IMR-90 (cell line): Measurements from ENCODE around the gene KNG1. TPM values are rescaled to one million over a fixed set of nuclear protein-coding genes. Genes with fewer than 3 reads are reported as not detected.

Experiments used
- ATAC-seq: fragments of 200-7000 bp; cut with Tn5 transposase; 2 replicates; pipeline ENCODE4 v1.9.1; 2020; ENCODE audit warnings: low read depth, mild to moderate bottlenecking, moderate library complexity
- BruUV-seq: library from RNA; stranded (reverse); fragments of 400-500 nt; replicated peaks from 2 replicates; lab custom pipeline; 2021; lab: Mats Ljungman, UMichigan
- CTCF ChIA-PET: fragments of 300-600 bp; formaldehyde crosslinking; extraction: SDS; loops from one replicate; lab custom pipeline; 2021; ENCODE audit warnings: antibody characterized with exemption; lab: Yijun Ruan, JAX
- POLR2A ChIA-PET: fragments of 300-600 bp; sonication (Branson Sonifier 250); formaldehyde crosslinking; loops from one replicate; lab custom pipeline; 2022; ENCODE audit warnings: antibody characterized with exemption; ENCODE audit not compliant: unreplicated experiment; lab: Charles Lee
- DNase-seq: peaks from one replicate; pipeline ENCODE4 v3.0.0; 2013
- H2AFZ ChIP-seq: replicated peaks from 2 replicates; pipeline ENCODE3; 2013; ENCODE audit warnings: low read length, mild to moderate bottlenecking; ENCODE audit not compliant: poor library complexity
- H2AK5ac ChIP-seq: 2 replicates; pipeline ENCODE4 v1.6.1; 2013; ENCODE audit warnings: low read depth, low read length, inconsistent platforms
- H2AK9ac ChIP-seq: replicated peaks from 2 replicates; pipeline ENCODE3; 2013; ENCODE audit warnings: mild to moderate bottlenecking, low read depth, low read length, moderate library complexity; ENCODE audit not compliant: poor library complexity
- H2BK120ac ChIP-seq: 2 replicates; pipeline ENCODE4 v1.6.1; 2013; ENCODE audit warnings: low read depth, low read length, inconsistent platforms
- H2BK15ac ChIP-seq: 3 replicates; pipeline ENCODE4 v1.6.1; 2013; ENCODE audit warnings: low read depth, low read length, inconsistent platforms
- H2BK20ac ChIP-seq: 2 replicates; pipeline ENCODE4 v1.6.1; 2013; ENCODE audit warnings: low read depth, mild to moderate bottlenecking, inconsistent platforms, low read length, moderate library complexity
- H2BK5ac ChIP-seq: 2 replicates; pipeline ENCODE4 v1.6.1; 2013; ENCODE audit warnings: mild to moderate bottlenecking, low read depth, low read length, inconsistent platforms; ENCODE audit not compliant: poor library complexity, severe bottlenecking
- H3K14ac ChIP-seq: replicated peaks from 2 replicates; pipeline ENCODE4 v1.6.1; 2013; ENCODE audit warnings: low read depth, low read length, inconsistent platforms
- H3K18ac ChIP-seq: 2 replicates; pipeline ENCODE4 v1.6.1; 2013; ENCODE audit warnings: low read depth, low read length, control low read depth
- H3K23ac ChIP-seq: 2 replicates; pipeline ENCODE4 v1.6.1; 2013; ENCODE audit warnings: low read depth, low read length, inconsistent platforms
- H3K27ac ChIP-seq: 2 replicates; pipeline ENCODE4 v1.5.1; 2013; ENCODE audit warnings: mild to moderate bottlenecking, control low read depth, low read length; ENCODE audit not compliant: insufficient read depth
- H3K27me3 ChIP-seq: 2 replicates; pipeline ENCODE4 v1.6.1; 2013; ENCODE audit warnings: low read length; ENCODE audit not compliant: control insufficient read depth, insufficient read depth
- H3K36me3 ChIP-seq: 2 replicates; pipeline ENCODE4 v1.6.1; 2013; ENCODE audit warnings: low read length, mixed read lengths; ENCODE audit not compliant: control insufficient read depth, insufficient read depth
- H3K4ac ChIP-seq: 2 replicates; pipeline ENCODE4 v1.6.1; 2013; ENCODE audit warnings: low read depth, low read length, inconsistent platforms
- H3K4me1 ChIP-seq: 2 replicates; pipeline ENCODE4 v1.6.1; 2013; ENCODE audit warnings: low read length, mixed read lengths; ENCODE audit not compliant: control insufficient read depth, insufficient read depth
- H3K4me2 ChIP-seq: 2 replicates; pipeline ENCODE4 v1.6.1; 2013; ENCODE audit warnings: low read depth, mild to moderate bottlenecking, control low read depth, low read length, moderate library complexity
- H3K4me3 ChIP-seq: 2 replicates; pipeline ENCODE4 v1.5.1; 2013; ENCODE audit warnings: low read depth, mild to moderate bottlenecking, control low read depth, low read length, moderate library complexity; ENCODE audit not compliant: insufficient read depth
- H3K56ac ChIP-seq: 2 replicates; pipeline ENCODE4 v1.6.1; 2013; ENCODE audit warnings: low read length, inconsistent platforms; ENCODE audit not compliant: insufficient read depth; ENCODE audit errors: extremely low read depth
- H3K79me1 ChIP-seq, 2 experiments: 2 replicates each; pipeline ENCODE4 v1.6.1; 2013; ENCODE audit warnings: low read length in 2 of 2, inconsistent platforms in 1 of 2, low read depth in 1 of 2
- H3K9ac ChIP-seq: 2 replicates; pipeline ENCODE4 v1.6.1; 2013; ENCODE audit warnings: low read depth, low read length, control low read depth
- H3K9me1 ChIP-seq: 2 replicates; pipeline ENCODE4 v1.6.1; 2013; ENCODE audit warnings: low read length, inconsistent platforms; ENCODE audit not compliant: insufficient read depth
- H3K9me3 ChIP-seq: 2 replicates; pipeline ENCODE4 v1.6.1; 2013; ENCODE audit warnings: low read length; ENCODE audit not compliant: control insufficient read depth, insufficient read depth
- H4K20me1 ChIP-seq: 2 replicates; pipeline ENCODE4 v1.6.1; 2013; ENCODE audit warnings: low read length, inconsistent platforms; ENCODE audit not compliant: insufficient read depth
- H4K5ac ChIP-seq: 2 replicates; pipeline ENCODE4 v1.6.1; 2013; ENCODE audit warnings: mild to moderate bottlenecking, low read depth, low read length, control low read depth
- H4K8ac ChIP-seq, 2 experiments: 2 replicates each; pipeline ENCODE4 v1.6.1; 2013; ENCODE audit warnings: low read depth in 2 of 2, low read length in 2 of 2, control low read depth in 1 of 2, inconsistent platforms in 1 of 2
- H4K91ac ChIP-seq: 2 replicates; pipeline ENCODE4 v1.6.1; 2013; ENCODE audit warnings: low read depth, low read length, inconsistent platforms; ENCODE audit not compliant: insufficient read depth
- BHLHE40 ChIP-seq: fragments of 150-350 bp; IDR thresholded peaks from 2 replicates; pipeline ENCODE4 v1.6.1; 2016; ENCODE audit warnings: mild to moderate bottlenecking, low read depth, low read length
- CEBPB ChIP-seq: IDR thresholded peaks from 2 replicates; pipeline ENCODE4 v1.6.1; 2012; ENCODE audit warnings: low read depth, low read length, improper control_type of control experiment
- CHD1 ChIP-seq: IDR thresholded peaks from 2 replicates; pipeline ENCODE4 v1.6.1; 2012; ENCODE audit warnings: low read depth, low read length, improper control_type of control experiment
- ELK1 ChIP-seq: fragments of 150-350 bp; IDR thresholded peaks from 2 replicates; pipeline ENCODE4 v1.6.1; 2016; ENCODE audit warnings: low read depth, mild to moderate bottlenecking, low read length, moderate library complexity, borderline replicate concordance
- MAZ ChIP-seq: IDR thresholded peaks from 2 replicates; pipeline ENCODE4 v1.6.1; 2012; ENCODE audit warnings: low read depth, mild to moderate bottlenecking, low read length, improper control_type of control experiment, moderate library complexity, borderline replicate concordance
- MXI1 ChIP-seq: IDR thresholded peaks from 2 replicates; pipeline ENCODE4 v1.6.1; 2012; ENCODE audit warnings: low read depth, mild to moderate bottlenecking, low read length, moderate library complexity, borderline replicate concordance
- POLR2A ChIP-seq: IDR thresholded peaks from 2 replicates; pipeline ENCODE4 v1.6.1; 2012; ENCODE audit warnings: mild to moderate bottlenecking, low read depth, low read length
- RAD21 ChIP-seq: IDR thresholded peaks from 2 replicates; pipeline ENCODE4 v1.6.1; 2012; ENCODE audit warnings: low read length, improper control_type of control experiment
- RCOR1 ChIP-seq: IDR thresholded peaks from 2 replicates; pipeline ENCODE4 v1.6.1; 2012; ENCODE audit warnings: mild to moderate bottlenecking, low read length, improper control_type of control experiment; ENCODE audit not compliant: insufficient replicate concordance
- RFX5 ChIP-seq: IDR thresholded peaks from 2 replicates; pipeline ENCODE4 v1.8.0; 2012; ENCODE audit warnings: low read depth, mild to moderate bottlenecking, low read length, moderate library complexity
- SMC3 ChIP-seq: fragments of 150-350 bp; IDR thresholded peaks from 2 replicates; pipeline ENCODE4 v1.6.1; 2016; ENCODE audit warnings: low read depth, mild to moderate bottlenecking, antibody characterized with exemption, low read length, moderate library complexity
- WGBS, 2 experiments: methylation state at CpG; one replicate each; pipeline versions ENCODE4 v1.1.5 to v1.1.7; 2013; ENCODE audit warnings: missing lambda C conversion rate in 2 of 2; ENCODE audit not compliant: insufficient read length in 1 of 2; ENCODE audit errors: extremely low coverage in 2 of 2; 5-methylcytosine and 5-hydroxymethylcytosine counted together
- dilution Hi-C: fragments of 300-500 bp; cut with HindIII; formaldehyde crosslinking; loops from one replicate; pipeline ENCODE4 v1.14.3; 2018; ENCODE audit warnings: low sequenced_read_pairs; ENCODE audit not compliant: unreplicated experiment
- in situ Hi-C: fragments of 300-500 bp; cut with MboI; formaldehyde crosslinking; loops from 3 replicates; pipeline ENCODE4 v1.14.3; 2019; ENCODE audit warnings: low sequenced_read_pairs, inconsistent platforms, mixed read lengths
- intact Hi-C: fragments of 100-400 bp; cut with micrococcal nuclease; formaldehyde crosslinking; loops from 2 replicates; pipeline ENCODE4 v1.10.0; 2022
- polyA plus RNA-seq, 3 experiments: library from polyadenylated mRNA; depleted of rRNA; stranded (reverse); fragments of >200 nt; gene quantifications; 2 replicates each; pipeline ENCODE4 v1.2.3, GENCODE V29; 2012; ENCODE audit warnings: low replicate concordance in 1 of 3
- total RNA-seq: library from RNA; depleted of rRNA; stranded (reverse); fragments of >200 nt; gene quantifications from 2 replicates; pipeline ENCODE4 v1.2.3, GENCODE V29; 2012
- TF ChIP-seq, protein P1 (sequence below): conservative IDR thresholded peaks from 2 replicates; pipeline ENCODE4 v1.5.1; 2012; ENCODE audit warnings: mild to moderate bottlenecking, low read depth, low read length, improper control_type of control experiment

The KNG1 gene
- total and polyA plus RNA-seq, 2 of the 4 experiments (the other 2 are of a cell fraction), result not detected

GRCh38 chr3:186691676-186692075 lies 25.5 kb upstream of the KNG1 start:
- H4K91ac ChIP-seq, result no peak overlapping the region
- no peaks in the 10 kb centered on the region for H3K79me1 ChIP-seq
- H3K23ac ChIP-seq, result no peak overlapping the region
- H3K36me3 ChIP-seq, result no peaks in the 10 kb centered on the region
- H2AFZ ChIP-seq, result no peak overlapping the region
- intact Hi-C loops, result no loop called here
- BruUV-seq, result no TSS peak
- TF ChIP-seq ELK1 (no peak), CEBPB (no peak), MXI1 (no peak), POLR2A (no peak), BHLHE40 (no peak), CHD1 (no peak), SMC3 (no peak), MAZ (no peak), RFX5 (no peak), RAD21 (no peak), RCOR1 (no peak)
- TF ChIP-seq, protein P1, sequence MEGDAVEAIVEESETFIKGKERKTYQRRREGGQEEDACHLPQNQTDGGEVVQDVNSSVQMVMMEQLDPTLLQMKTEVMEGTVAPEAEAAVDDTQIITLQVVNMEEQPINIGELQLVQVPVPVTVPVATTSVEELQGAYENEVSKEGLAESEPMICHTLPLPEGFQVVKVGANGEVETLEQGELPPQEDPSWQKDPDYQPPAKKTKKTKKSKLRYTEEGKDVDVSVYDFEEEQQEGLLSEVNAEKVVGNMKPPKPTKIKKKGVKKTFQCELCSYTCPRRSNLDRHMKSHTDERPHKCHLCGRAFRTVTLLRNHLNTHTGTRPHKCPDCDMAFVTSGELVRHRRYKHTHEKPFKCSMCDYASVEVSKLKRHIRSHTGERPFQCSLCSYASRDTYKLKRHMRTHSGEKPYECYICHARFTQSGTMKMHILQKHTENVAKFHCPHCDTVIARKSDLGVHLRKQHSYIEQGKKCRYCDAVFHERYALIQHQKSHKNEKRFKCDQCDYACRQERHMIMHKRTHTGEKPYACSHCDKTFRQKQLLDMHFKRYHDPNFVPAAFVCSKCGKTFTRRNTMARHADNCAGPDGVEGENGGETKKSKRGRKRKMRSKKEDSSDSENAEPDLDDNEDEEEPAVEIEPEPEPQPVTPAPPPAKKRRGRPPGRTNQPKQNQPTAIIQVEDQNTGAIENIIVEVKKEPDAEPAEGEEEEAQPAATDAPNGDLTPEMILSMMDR, result no peak
- no peak overlapping the region for H2AK9ac ChIP-seq
- no peak overlapping the region for H3K9ac ChIP-seq
- H3K27ac ChIP-seq, result no peak overlapping the region
- ChIA-PET POLR2A (no interaction called here), CTCF (no interaction called here)
- WGBS, 2 experiments, result 89% methylated on average over 4 of the region's 7 CpGs; no CpG with 5 or more reads in 1 of the 2 experiments
- H3K4ac ChIP-seq, result no peak overlapping the region
- ATAC-seq (no peak), DNase-seq (no peak)
- H3K9me3 ChIP-seq, result no peaks in the 10 kb centered on the region
- H3K4me1 ChIP-seq, result no peaks in the 10 kb centered on the region
- H4K20me1 ChIP-seq, result no peaks in the 10 kb centered on the region
- H4K8ac ChIP-seq, result no peak overlapping the region
- H2BK15ac ChIP-seq, result no peak overlapping the region
- H2BK5ac ChIP-seq, result no peak overlapping the region
- no peak overlapping the region for H3K18ac ChIP-seq
- dilution Hi-C loops, result no loop called here
- no peak overlapping the region for H3K14ac ChIP-seq
- H3K9me1 ChIP-seq, result no peaks in the 10 kb centered on the region
- no peak overlapping the region for H3K4me2 ChIP-seq
- peaks cover 12% of the 10 kb centered on the region for H3K27me3 ChIP-seq
- no peak overlapping the region for H3K4me3 ChIP-seq
- no peak overlapping the region for H2BK20ac ChIP-seq
- H2AK5ac ChIP-seq, result no peak overlapping the region
- H3K56ac ChIP-seq, result no peak overlapping the region
- in situ Hi-C loops, result no loop called here
- no peak overlapping the region for H2BK120ac ChIP-seq
- no peak overlapping the region for H4K5ac ChIP-seq
